NCI-H1092 (cell line): ENCODE data around the gene SOD3.

ENCODE experiments used
- DNase-seq: peaks from one replicate; lab custom pipeline; 2025; lab: John Stamatoyannopoulos, UW

The SOD3 gene

GRCh38 chr4:24845132-24845531 is 49.8 kb downstream of the SOD3 start:
- no peak for DNase-seq

GRCh38 chr4:24845902-24846301 is 50.5 kb downstream of the SOD3 start:
- no peak for DNase-seq

GRCh38 chr4:24846716-24847115 is 51.3 kb downstream of the SOD3 start:
- no peak for DNase-seq

- no peak for DNase-seq
Observed at GRCh38 chr4:24849351-24849750, 54.0 kb downstream of the SOD3 start.

- DNase-seq, result no peak
Observed at GRCh38 chr4:24849756-24850155, 54.4 kb downstream of the SOD3 start.
